GM23248 (cell line): Measurements from ENCODE around the gene CRP.

ENCODE experiments used
- EZH2 ChIP-seq: fragments of 200-600 bp; sonication (generic); IDR thresholded peaks from 2 replicates; pipeline ENCODE4 v1.6.1; 2018; ENCODE audit warnings: antibody characterized with exemption, mild to moderate bottlenecking; ENCODE audit not compliant: insufficient read depth, poor library complexity, severe bottlenecking
- EZH2phosphoT487 ChIP-seq: fragments of 200-600 bp; sonication (generic); IDR thresholded peaks from 2 replicates; pipeline ENCODE4 v1.6.1; 2018; ENCODE audit warnings: antibody characterized with exemption, moderate library complexity, mild to moderate bottlenecking, low read depth; ENCODE audit not compliant: insufficient read depth

- TF ChIP-seq EZH2: no peak
- TF ChIP-seq EZH2phosphoT487: no peak
Measured at GRCh38 chr1:159686599-159687299, 27.6 kb downstream of the CRP start.
